HCT116 (cell line): ENCODE measurements around the gene RGS10. TPM values are rescaled to one million over a fixed set of nuclear protein-coding genes. Genes with fewer than 3 reads are reported as not detected.

Source experiments
- ATAC-seq: fragments of 200-7000 bp; cut with Tn5 transposase; 2 replicates; pipeline ENCODE4 v1.9.1; 2020; ENCODE audit warnings: mild to moderate bottlenecking, moderate library complexity
- BruUV-seq: library from RNA; stranded (reverse); fragments of 400-500 nt; replicated peaks from 2 replicates; lab custom pipeline; 2021; lab: Mats Ljungman, UMichigan
- CTCF ChIA-PET: fragments of 300-600 bp; sonication (Branson Sonifier 250); formaldehyde crosslinking; loops from one replicate; lab custom pipeline; 2021; ENCODE audit warnings: antibody characterized with exemption; lab: Charles Lee
- POLR2A ChIA-PET: fragments of 300-600, 350-600 bp; sonication (Branson Sonifier 250); formaldehyde crosslinking; loops from one replicate; lab custom pipeline; 2021; ENCODE audit warnings: antibody characterized with exemption; lab: Charles Lee
- RAD21 ChIA-PET, 2 experiments: fragments of 300-600 bp; sonication (Branson Sonifier 250); formaldehyde crosslinking; loops; one replicate each; lab custom pipeline; 2023; ENCODE audit warnings: low total read pairs in 2 of 2; ENCODE audit not compliant: uncharacterized antibody in 2 of 2, unreplicated experiment in 2 of 2, low non-redundant PET in 1 of 2; lab: Charles Lee
- DNase-seq: peaks from one replicate; pipeline ENCODE4 v3.0.0-alpha.2; 2010; ENCODE audit warnings: low read depth, low spot score
- H2AFZ ChIP-seq: fragments of 200-600 bp; shearing (Covaris generic), sonication (generic); 2 replicates; pipeline ENCODE4 v1.6.1; 2017; ENCODE audit warnings: low read depth, mixed run types, mixed read lengths, antibody characterized with exemption, low read length; ENCODE audit not compliant: poor library complexity, severe bottlenecking
- H3K27ac ChIP-seq: 2 replicates; pipeline ENCODE4 v1.5.1; 2012; ENCODE audit warnings: low read depth, low read length
- H3K27me3 ChIP-seq: fragments of 200-600 bp; sonication (generic); 2 replicates; pipeline ENCODE4 v1.6.1; 2016; ENCODE audit warnings: mixed run types, low read length, mixed read lengths; ENCODE audit not compliant: insufficient read depth
- H3K36me3 ChIP-seq, 2 experiments: fragments of 200-500 bp in 1 of 2; fragments of 200-600 bp in 1 of 2; sonication (Bioruptor generic) in 1 of 2; sonication (generic) in 1 of 2; 2 replicates each; pipeline versions ENCODE4 v1.5.1 to v1.6.1; 2014 to 2016; ENCODE audit warnings: low read length in 2 of 2, inconsistent platforms in 1 of 2, mixed read lengths in 1 of 2, mixed run types in 1 of 2; ENCODE audit not compliant: insufficient read depth in 2 of 2, control insufficient read depth in 1 of 2
- H3K4me1 ChIP-seq, 2 experiments: fragments of 200-600 bp in 1 of 2; sonication (generic) in 1 of 2; 2 replicates each; pipeline versions ENCODE4 v1.5.1 to v1.6.1; 2012 to 2017; ENCODE audit warnings: low read length in 2 of 2, inconsistent platforms in 1 of 2, mild to moderate bottlenecking in 1 of 2, mixed read lengths in 1 of 2, mixed run types in 1 of 2, moderate library complexity in 1 of 2; ENCODE audit not compliant: insufficient read depth in 2 of 2, control insufficient read depth in 1 of 2
- H3K4me2 ChIP-seq: fragments of 200-600 bp; sonication (generic); 2 replicates; pipeline ENCODE4 v1.6.1; 2017; ENCODE audit warnings: mixed run types, low read length, mixed read lengths
- H3K4me3 ChIP-seq, 2 experiments: fragments of 200-600 bp in 1 of 2; sonication (generic) in 1 of 2; replicated peaks in 1 of 2; 2 replicates each; pipeline ENCODE4 v1.5.1; 2011 to 2016; ENCODE audit warnings: low read length in 2 of 2, control low read depth in 1 of 2, low read depth in 1 of 2, mild to moderate bottlenecking in 1 of 2, mixed read lengths in 1 of 2, mixed run types in 1 of 2
- H3K79me2 ChIP-seq: fragments of 200-600 bp; sonication (generic); 2 replicates; pipeline ENCODE4 v1.6.1; 2017; ENCODE audit warnings: mild to moderate bottlenecking, mixed run types, low read length, moderate library complexity, mixed read lengths; ENCODE audit not compliant: insufficient read depth
- H3K9ac ChIP-seq: fragments of 200-600 bp; sonication (generic); 2 replicates; pipeline ENCODE4 v1.6.1; 2016; ENCODE audit warnings: low read length, mixed read lengths
- H3K9me2 ChIP-seq: fragments of 200-600 bp; sonication (generic), shearing (Covaris generic); 2 replicates; pipeline ENCODE4 v1.6.1; 2017; ENCODE audit warnings: mixed run types, mild to moderate bottlenecking, moderate library complexity; ENCODE audit not compliant: insufficient read depth
- H3K9me3 ChIP-seq, 2 experiments: fragments of 200-500 bp in 1 of 2; fragments of 200-600 bp in 1 of 2; sonication (Bioruptor generic) in 1 of 2; sonication (generic) in 1 of 2; 2 replicates each; pipeline ENCODE4 v1.6.1; 2014 to 2017; ENCODE audit warnings: low read length in 2 of 2, mixed read lengths in 2 of 2, inconsistent platforms in 1 of 2, low read depth in 1 of 2, mild to moderate bottlenecking in 1 of 2, mixed run types in 1 of 2, moderate library complexity in 1 of 2; ENCODE audit not compliant: control insufficient read depth in 1 of 2, insufficient read depth in 1 of 2
- H4K20me1 ChIP-seq: fragments of 200-600 bp; sonication (generic), shearing (Covaris generic); 2 replicates; pipeline ENCODE4 v1.6.1; 2017; ENCODE audit warnings: mixed run types, mild to moderate bottlenecking, moderate library complexity; ENCODE audit not compliant: insufficient read depth
- ELF1 ChIP-seq: IDR thresholded peaks from 2 replicates; pipeline ENCODE4 v1.6.1; 2012; ENCODE audit warnings: low read depth, borderline replicate concordance
- JUND ChIP-seq: IDR thresholded peaks from 2 replicates; pipeline ENCODE4 v1.6.1; 2012
- POLR2A ChIP-seq: IDR thresholded peaks from 2 replicates; pipeline ENCODE4 v1.7.0; 2011; ENCODE audit warnings: borderline replicate concordance; ENCODE audit not compliant: insufficient read depth, insufficient read length; ENCODE audit errors: extremely low read depth
- POLR2AphosphoS5 ChIP-seq: IDR thresholded peaks from 2 replicates; pipeline ENCODE4 v1.6.1; 2011; ENCODE audit warnings: mild to moderate bottlenecking, low read depth, low read length, moderate library complexity
- RAD21 ChIP-seq: IDR thresholded peaks from 2 replicates; pipeline ENCODE4 v1.6.1; 2012; ENCODE audit warnings: low read depth, mild to moderate bottlenecking
- SIN3A ChIP-seq: IDR thresholded peaks from 2 replicates; pipeline ENCODE4 v1.6.1; 2012; ENCODE audit warnings: low read depth
- SRF ChIP-seq: IDR thresholded peaks from 2 replicates; pipeline ENCODE4 v1.6.1; 2012; ENCODE audit warnings: low read depth
- TCF7L2 ChIP-seq: IDR thresholded peaks from 2 replicates; pipeline ENCODE4 v1.7.0; 2011; ENCODE audit warnings: borderline replicate concordance, inconsistent platforms; ENCODE audit not compliant: insufficient read depth, insufficient read length; ENCODE audit errors: extremely low read depth
- ZFX ChIP-seq: fragments of 450-650 bp; IDR thresholded peaks from 2 replicates; pipeline ENCODE4 v1.6.1; 2017
- ZNF274 ChIP-seq: fragments of 200-500 bp; sonication (Bioruptor generic); IDR thresholded peaks from 2 replicates; pipeline ENCODE4 v1.6.1; 2014; ENCODE audit warnings: mild to moderate bottlenecking, low read depth, low read length, inconsistent platforms
- intact Hi-C: fragments of 100-400 bp; cut with micrococcal nuclease; formaldehyde crosslinking; loops from 2 replicates; pipeline ENCODE4 v1.10.0; 2022
- total RNA-seq: library from RNA; stranded (reverse); gene quantifications from one replicate; pipeline ENCODE4 v1.2.1, GENCODE V29; 2021; ENCODE audit not compliant: unreplicated experiment
- TF ChIP-seq, protein P1 (sequence below): IDR thresholded peaks from 2 replicates; pipeline ENCODE4 v1.6.1; 2012

Gene RGS10
- total RNA-seq, 1 experiment from 2014 or later = 96.7 TPM

DNA sequence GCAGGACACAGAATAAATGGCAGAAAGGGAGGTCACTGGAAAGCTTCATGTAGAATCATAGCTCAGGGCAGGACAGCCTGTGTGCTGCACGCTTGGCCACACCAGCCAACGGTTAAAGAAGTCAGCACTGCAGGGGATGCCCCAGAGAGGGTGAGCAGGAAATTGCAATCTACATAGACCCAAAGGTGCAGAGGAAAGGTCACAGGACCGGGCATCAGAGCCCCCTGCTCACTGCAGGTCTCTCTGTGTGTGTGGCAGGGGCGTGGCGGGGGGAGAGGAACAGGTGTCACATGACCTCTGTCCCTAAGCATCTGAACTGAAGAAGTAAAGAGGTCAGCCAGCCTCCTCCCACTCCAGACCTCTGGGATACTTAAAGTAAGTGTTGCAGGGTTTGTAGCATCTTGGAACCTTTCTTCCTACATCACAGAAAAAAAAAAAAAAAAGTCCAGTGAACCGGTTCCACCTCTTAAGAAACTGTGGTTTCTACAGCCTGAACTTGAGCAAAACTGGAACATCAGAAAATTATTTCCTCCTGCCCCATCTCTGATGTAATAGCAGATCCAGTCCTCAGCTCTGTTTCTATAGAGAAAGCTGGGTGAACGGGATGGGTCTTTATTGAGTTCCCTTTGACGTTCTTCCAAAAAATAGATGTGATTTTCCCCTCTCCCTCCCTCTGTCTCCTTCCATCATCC, 64.3 kb downstream of the RGS10 start:
- RAD21 ChIA-PET = no interaction called here

DNA sequence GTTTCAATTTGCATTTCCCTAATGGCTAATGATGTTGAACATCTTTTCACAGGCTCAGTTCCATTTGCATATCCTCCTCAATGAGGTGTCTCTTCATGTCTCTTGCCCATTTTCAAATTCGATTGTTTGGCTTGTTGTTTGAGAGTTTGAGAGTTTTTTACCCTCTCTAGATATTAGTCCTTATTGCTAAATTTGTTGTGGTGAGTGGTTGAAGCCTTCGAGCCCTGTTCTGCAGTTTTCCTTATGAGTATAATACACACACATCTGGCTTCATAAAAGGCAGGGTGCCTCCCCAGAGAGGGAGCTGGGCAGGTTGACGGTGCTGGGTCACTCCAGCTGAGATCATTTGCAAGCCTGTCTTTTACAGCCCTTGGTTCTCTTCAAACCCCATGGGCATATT, 65.1 kb downstream of the RGS10 start:
- H3K36me3 ChIP-seq = no peaks in the 10 kb centered on the region
- RAD21 ChIA-PET = no interaction called here
- no peak for TF ChIP-seq POLR2A
- TF ChIP-seq, all 23 proteins: peak for 0
- H3K4me2 ChIP-seq = no peak overlapping the region
- DNase-seq (no peak), ATAC-seq (no peak)
- no peak overlapping the region for H3K9ac ChIP-seq
- H3K9me3 ChIP-seq = no peaks in the 10 kb centered on the region
- H3K27me3 ChIP-seq = peaks cover 23% of the 10 kb centered on the region; the same call in 1 of the 2 replicates
- intact Hi-C loops = no loop called here
- BruUV-seq = no TSS peak
- no peaks in the 10 kb centered on the region for H3K9me2 ChIP-seq
- peaks cover 0 to 2% of the 10 kb centered on the region in 2 experiments; a peak in 2 of 4 replicates for H3K4me1 ChIP-seq
- no peak overlapping the region for H3K27ac ChIP-seq
- no peaks in the 10 kb centered on the region for H4K20me1 ChIP-seq
- ChIA-PET CTCF (no interaction called here), POLR2A (no interaction called here)
- H3K4me3 ChIP-seq = no peak overlapping the region
- H3K79me2 ChIP-seq = no peaks in the 10 kb centered on the region
- H2AFZ ChIP-seq = no peak overlapping the region

More for the DNA sequence above, 64.3 kb downstream of the RGS10 start:
- intact Hi-C loops = no loop called here
- Histone ChIP-seq H3K9ac (no peak overlapping the region), H3K9me3 (no peaks in the 10 kb centered on the region), H3K27ac (no peak overlapping the region), H3K27me3 (peaks cover 23% of the 10 kb centered on the region; the same call in 1 of the 2 replicates), H3K4me3 (no peak overlapping the region), H2AFZ (no peak overlapping the region), H4K20me1 (no peaks in the 10 kb centered on the region), H3K9me2 (no peaks in the 10 kb centered on the region), H3K4me1 (peaks cover 0 to 2% of the 10 kb centered on the region in 2 experiments; a peak in 2 of 4 replicates), H3K4me2 (no peak overlapping the region), H3K79me2 (no peaks in the 10 kb centered on the region), H3K36me3 (no peaks in the 10 kb centered on the region)
- ATAC-seq (no peak), DNase-seq (no peak)
- TF ChIP-seq JUND = no peak
- TF ChIP-seq ZFX = no peak
- TF ChIP-seq SRF = no peak
- TF ChIP-seq RAD21 = no peak
- no peak for TF ChIP-seq TCF7L2
- no peak for TF ChIP-seq POLR2AphosphoS5
- TF ChIP-seq, protein P1, sequence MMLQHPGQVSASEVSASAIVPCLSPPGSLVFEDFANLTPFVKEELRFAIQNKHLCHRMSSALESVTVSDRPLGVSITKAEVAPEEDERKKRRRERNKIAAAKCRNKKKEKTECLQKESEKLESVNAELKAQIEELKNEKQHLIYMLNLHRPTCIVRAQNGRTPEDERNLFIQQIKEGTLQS = no peak
- TF ChIP-seq ZNF274 = no peak
- TF ChIP-seq POLR2A = no peak
- TF ChIP-seq SIN3A = no peak
- TF ChIP-seq ELF1 = no peak
- no TSS peak for BruUV-seq
- POLR2A ChIA-PET = no interaction called here
- CTCF ChIA-PET = interaction anchor here (1.5 kb wide), 1 partner anchor 11 kb away, joined by 5 read pairs; no protein-coding TSS in a partner anchor
